HepG2 (cell line): Measurements from ENCODE around the gene MMS19. TPM values are rescaled to one million over a fixed set of nuclear protein-coding genes. Genes with fewer than 3 reads are reported as not detected.

ENCODE experiments used
- ATRX ChIP-seq: sonication (generic); formaldehyde crosslinking; IDR thresholded peaks from 2 replicates; pipeline ENCODE4 v1.4.0; 2020; ENCODE audit warnings: missing genetic modification reagents, borderline replicate concordance
- KIAA2018 ChIP-seq: sonication (generic); formaldehyde crosslinking; IDR thresholded peaks from 2 replicates; pipeline ENCODE4 v1.5.0; 2020; ENCODE audit warnings: mild to moderate bottlenecking, missing genetic modification reagents, borderline replicate concordance
- MXD1 ChIP-seq: sonication (generic); formaldehyde crosslinking; IDR thresholded peaks from 2 replicates; pipeline ENCODE4 v1.4.0; 2020; ENCODE audit warnings: mild to moderate bottlenecking, missing genetic modification reagents
- NCOA5 ChIP-seq: sonication (generic); formaldehyde crosslinking; IDR thresholded peaks from 2 replicates; pipeline ENCODE4 v1.4.0; 2020; ENCODE audit warnings: missing genetic modification reagents
- NR1H2 ChIP-seq: sonication (generic); formaldehyde crosslinking; IDR thresholded peaks from 2 replicates; pipeline ENCODE4 v1.8.1; 2022; ENCODE audit warnings: low read depth, missing genetic modification reagents, borderline replicate concordance
- PHF21A ChIP-seq: sonication (generic); formaldehyde crosslinking; IDR thresholded peaks from 2 replicates; pipeline ENCODE4 v1.5.0; 2020; ENCODE audit warnings: mild to moderate bottlenecking, missing genetic modification reagents
- PHF8 ChIP-seq: sonication (generic); formaldehyde crosslinking; IDR thresholded peaks from 2 replicates; pipeline ENCODE4 v1.5.0; 2020; ENCODE audit warnings: missing genetic modification reagents
- REXO4 ChIP-seq: sonication (generic); formaldehyde crosslinking; IDR thresholded peaks from 2 replicates; pipeline ENCODE4 v1.8.0; 2022; ENCODE audit warnings: missing genetic modification reagents, mild to moderate bottlenecking, borderline replicate concordance
- SKI ChIP-seq: fragments of 450-650 bp; IDR thresholded peaks from one replicate; pipeline ENCODE4 v1.6.1; 2018; ENCODE audit warnings: mild to moderate bottlenecking; ENCODE audit not compliant: partially characterized antibody
- ZBTB37 ChIP-seq: sonication (generic); formaldehyde crosslinking; IDR thresholded peaks from 2 replicates; pipeline ENCODE4 v1.4.0; 2020; ENCODE audit warnings: mild to moderate bottlenecking, missing genetic modification reagents
- ZMYM3 ChIP-seq: sonication (generic); formaldehyde crosslinking; IDR thresholded peaks from 2 replicates; pipeline ENCODE4 v1.5.1; 2020; ENCODE audit warnings: mild to moderate bottlenecking, missing genetic modification reagents
- ZNF121 ChIP-seq: sonication (generic); formaldehyde crosslinking; IDR thresholded peaks from 2 replicates; pipeline ENCODE4 v1.5.0; 2020; ENCODE audit warnings: mild to moderate bottlenecking, missing genetic modification reagents
- ZNF124 ChIP-seq: sonication (generic); formaldehyde crosslinking; IDR thresholded peaks from 2 replicates; pipeline ENCODE4 v1.4.0; 2020; ENCODE audit warnings: missing genetic modification reagents
- ZNF260 ChIP-seq: sonication (generic); formaldehyde crosslinking; IDR thresholded peaks from 2 replicates; pipeline ENCODE4 v1.4.0; 2020; ENCODE audit warnings: missing genetic modification reagents, low read depth, mild to moderate bottlenecking, borderline replicate concordance
- ZNF432 ChIP-seq: sonication (generic); formaldehyde crosslinking; IDR thresholded peaks from 2 replicates; pipeline ENCODE4 v1.5.0; 2020; ENCODE audit warnings: missing genetic modification reagents, mild to moderate bottlenecking, borderline replicate concordance
- ZNF446 ChIP-seq: sonication (generic); formaldehyde crosslinking; IDR thresholded peaks from 2 replicates; pipeline ENCODE4 v1.5.0; 2020; ENCODE audit warnings: mild to moderate bottlenecking, missing genetic modification reagents
- ZNF567 ChIP-seq: sonication (generic); formaldehyde crosslinking; IDR thresholded peaks from 2 replicates; pipeline ENCODE4 v1.8.1; 2023; ENCODE audit warnings: mild to moderate bottlenecking, missing genetic modification reagents, borderline replicate concordance
- ZNF704 ChIP-seq: sonication (generic); formaldehyde crosslinking; IDR thresholded peaks from 2 replicates; pipeline ENCODE4 v1.8.1; 2023; ENCODE audit warnings: mild to moderate bottlenecking, inconsistent platforms, moderate library complexity, missing genetic modification reagents, borderline replicate concordance
- ZNF841 ChIP-seq: sonication (generic); formaldehyde crosslinking; IDR thresholded peaks from 2 replicates; pipeline ENCODE4 v1.8.1; 2023; ENCODE audit warnings: missing genetic modification reagents, borderline replicate concordance
- polyA plus RNA-seq, 8 experiments: library from polyadenylated mRNA; depleted of rRNA in 3 of 8; stranded (reverse) in 7 of 8; unstranded in 1 of 8; fragments of >200 nt; fragmentation: Illumina TruSeq in 4 of 8; extraction: Trizol in 4 of 8; gene quantifications; 2 replicates each; pipeline versions ENCODE4 v1.2.1 to v1.2.3, GENCODE V29; 2011 to 2016; ENCODE audit warnings: low read depth in 4 of 8, missing spikeins in 1 of 8, mixed read lengths in 1 of 8; ENCODE audit not compliant: insufficient read depth in 1 of 8
- total RNA-seq, 5 experiments: library from RNA; depleted of rRNA; stranded (reverse); fragments of >200 nt; fragmentation: Illumina TruSeq; extraction: Trizol; gene quantifications; 2 replicates each; pipeline ENCODE4 v1.2.3, GENCODE V29; 2016; ENCODE audit warnings: low read depth in 1 of 5

The MMS19 gene
- total and polyA plus RNA-seq, 2 of the 13 experiments (the other 11 are each of a cell fraction or from before 2014, with no cell fraction given) = 76.4 to 107 TPM

- no peak for TF ChIP-seq ZBTB37 (CRISPR knock-in tag)
- TF ChIP-seq NCOA5 (CRISPR knock-in tag) = no peak
- TF ChIP-seq ZNF567 (CRISPR knock-in tag) = no peak
- TF ChIP-seq KIAA2018 (CRISPR knock-in tag) = no peak
- no peak for TF ChIP-seq ZNF446 (CRISPR knock-in tag)
- TF ChIP-seq PHF21A (CRISPR knock-in tag) = no peak; the same call in 1 of the 2 replicates
- TF ChIP-seq MXD1 (CRISPR knock-in tag) = no peak
- no peak for TF ChIP-seq NR1H2 (CRISPR knock-in tag)
- no peak for TF ChIP-seq ZNF704 (CRISPR knock-in tag)
- no peak for TF ChIP-seq ZMYM3 (CRISPR knock-in tag)
- no peak for TF ChIP-seq REXO4 (CRISPR knock-in tag)
- no peak for TF ChIP-seq ZNF260 (CRISPR knock-in tag)
- no peak for TF ChIP-seq SKI
- TF ChIP-seq PHF8 (CRISPR knock-in tag) = peak; percentile 38; the same call in 1 of the 2 replicates
- TF ChIP-seq ZNF432 (CRISPR knock-in tag) = no peak
- TF ChIP-seq ZNF121 (CRISPR knock-in tag) = no peak
- no peak for TF ChIP-seq ZNF841 (CRISPR knock-in tag)
- no peak for TF ChIP-seq ZNF124 (CRISPR knock-in tag)
- TF ChIP-seq ATRX (CRISPR knock-in tag) = no peak
These were observed 34.7 kb downstream of the MMS19 start (continued) for GRCh38 chr10:97463363-97464132.
